ENCODE data around the gene PABPC1L.

PABPC1L gene

DNA sequence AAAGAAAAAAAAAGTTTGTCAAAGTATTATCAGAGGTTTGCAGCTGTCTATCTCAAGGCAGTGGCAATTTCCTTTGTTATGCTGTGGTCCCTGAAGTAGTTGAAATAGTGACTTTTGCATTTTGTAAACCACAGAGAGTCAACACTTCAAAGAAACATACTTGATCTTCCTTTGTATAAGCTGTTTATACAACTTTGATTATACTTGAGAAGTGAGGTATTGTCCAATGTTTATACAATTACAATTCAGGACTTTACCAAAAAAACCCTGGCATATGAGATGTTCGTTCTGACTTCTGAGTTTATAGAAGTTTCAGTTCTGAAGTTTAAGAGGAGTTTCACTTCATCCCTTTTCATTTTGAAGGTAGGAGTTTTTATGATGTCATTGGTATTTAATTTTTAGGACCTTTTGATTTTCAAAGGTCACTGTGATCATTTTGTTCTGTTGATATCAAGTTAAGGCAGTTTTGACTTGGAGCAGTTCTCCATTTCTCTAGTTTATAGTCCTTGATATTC is 60.4 kb downstream of the PABPC1L start:
- DNase-seq: no peak

DNA sequence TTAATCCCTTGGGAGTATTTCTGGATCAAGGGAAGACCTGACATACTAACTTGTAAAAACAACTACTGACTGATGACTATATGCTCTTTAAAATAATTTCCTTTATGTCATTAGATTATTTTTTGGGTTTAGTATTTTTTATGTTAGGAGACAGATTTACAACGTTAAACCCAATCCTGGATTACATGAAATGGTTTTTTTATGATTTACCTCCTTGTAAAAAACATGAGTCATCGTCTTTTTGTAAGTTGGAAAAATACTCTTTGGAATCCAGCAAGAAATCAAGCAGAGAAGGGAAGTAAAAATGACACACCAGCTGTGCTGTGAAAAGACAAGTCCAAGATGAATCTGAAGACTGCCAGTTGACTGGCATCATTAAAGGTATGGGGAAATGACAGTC is 63.2 kb downstream of the PABPC1L start:
- no peak for DNase-seq

DNA sequence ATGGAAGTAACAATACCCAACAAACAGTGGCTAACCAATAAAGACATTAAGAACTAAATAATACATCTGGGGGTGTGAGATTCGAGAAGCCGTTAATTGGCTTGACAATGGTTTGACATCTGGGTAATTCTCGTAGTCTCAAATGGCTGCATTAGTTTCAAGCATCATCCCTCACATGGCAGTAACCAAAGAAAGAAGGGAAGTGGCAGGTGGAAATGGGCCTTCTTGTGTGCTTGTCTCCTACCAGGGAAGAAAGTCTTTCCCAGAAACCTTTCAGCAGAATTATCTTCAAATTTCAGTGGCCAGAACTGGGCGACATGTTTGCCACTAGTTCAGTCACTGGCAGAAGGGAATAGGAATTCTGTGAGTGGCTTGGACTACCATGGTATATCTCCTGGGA is 66.8 kb downstream of the PABPC1L start:
- no peak for DNase-seq

DNA sequence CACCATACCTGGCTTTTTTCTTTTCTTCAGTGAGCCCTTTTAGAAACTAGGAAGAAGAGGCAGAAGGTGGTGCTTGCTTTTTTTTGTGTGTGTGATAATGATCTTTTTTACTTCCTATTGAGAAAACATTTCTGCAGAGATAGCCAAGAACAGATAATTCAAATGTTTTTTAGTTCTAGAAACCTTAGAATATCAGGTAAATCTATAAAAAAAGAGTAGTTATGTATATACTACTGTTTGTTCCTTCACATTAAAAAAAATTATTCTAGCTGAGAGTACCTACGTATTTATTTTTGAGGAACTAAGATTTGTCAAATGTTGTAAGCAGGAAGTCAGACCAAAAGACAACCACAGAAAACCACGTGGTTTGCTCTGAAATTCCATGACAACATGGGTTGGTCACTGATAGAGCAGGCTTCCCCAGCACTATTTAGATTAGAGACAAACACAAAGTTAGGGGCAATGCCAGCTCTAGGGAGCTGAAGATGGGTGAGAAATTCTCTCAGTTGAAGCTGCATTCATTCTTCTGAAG is 69.3 kb downstream of the PABPC1L start:
- no peak for DNase-seq

DNA sequence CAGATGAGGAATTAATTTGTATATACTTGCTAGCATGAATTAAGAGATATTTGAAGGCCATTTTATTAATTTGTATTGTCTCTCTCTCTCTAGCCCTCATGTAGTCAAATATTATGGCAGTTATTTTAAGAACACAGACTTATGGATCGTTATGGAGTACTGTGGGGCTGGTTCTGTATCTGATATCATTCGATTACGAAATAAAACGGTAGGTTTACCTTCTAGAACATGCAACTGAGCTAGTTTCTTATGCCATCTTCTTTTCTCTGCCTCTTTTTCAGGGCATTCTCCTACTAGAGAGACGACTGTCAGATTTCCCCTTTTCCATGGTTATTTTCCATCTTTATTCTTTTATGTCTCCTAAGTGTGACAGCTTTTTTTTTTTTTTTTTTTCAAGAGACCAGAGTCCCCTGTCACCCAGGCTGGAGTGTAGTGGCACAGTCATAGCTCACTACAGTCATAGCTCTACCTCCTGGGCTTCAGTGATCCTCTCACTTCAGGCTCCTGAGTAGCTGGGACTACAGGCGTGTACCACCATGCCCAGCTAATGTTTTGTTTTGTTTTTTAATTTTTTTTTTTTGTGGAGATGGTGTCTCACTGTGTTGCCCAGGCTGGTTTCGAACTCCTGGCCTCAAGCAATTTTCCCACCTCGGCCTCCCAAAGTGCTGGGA is 72.0 kb downstream of the PABPC1L start:
- no peak for DNase-seq

DNA sequence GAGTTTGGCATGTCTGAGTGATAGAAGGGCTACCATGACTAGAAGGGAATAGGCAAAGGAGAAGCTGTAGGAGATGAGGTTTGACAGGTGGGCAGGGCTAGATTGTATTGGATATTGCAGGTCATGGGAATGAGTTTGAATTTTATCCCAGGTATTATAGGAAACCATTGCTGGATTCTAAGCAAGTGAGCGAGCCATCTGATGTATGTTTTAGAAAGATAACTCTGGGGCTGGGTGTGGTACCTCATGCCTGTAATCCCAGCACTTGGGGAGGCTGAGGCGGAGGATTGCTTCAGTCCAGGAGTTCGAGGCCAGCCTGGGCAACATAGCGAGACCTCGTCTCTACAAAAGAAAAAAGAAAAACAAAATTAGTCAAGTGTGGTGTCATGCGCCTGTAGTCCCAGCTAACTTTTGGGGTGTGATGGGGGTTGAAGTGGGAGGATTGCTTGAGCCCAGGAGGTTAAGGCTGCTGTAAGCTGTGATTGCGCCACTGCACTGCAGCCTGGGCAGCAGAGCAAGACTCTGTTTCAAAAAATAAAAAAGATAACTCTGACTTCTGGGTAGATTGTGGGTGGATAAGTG is 73.3 kb downstream of the PABPC1L start:
- DNase-seq: no peak

DNA sequence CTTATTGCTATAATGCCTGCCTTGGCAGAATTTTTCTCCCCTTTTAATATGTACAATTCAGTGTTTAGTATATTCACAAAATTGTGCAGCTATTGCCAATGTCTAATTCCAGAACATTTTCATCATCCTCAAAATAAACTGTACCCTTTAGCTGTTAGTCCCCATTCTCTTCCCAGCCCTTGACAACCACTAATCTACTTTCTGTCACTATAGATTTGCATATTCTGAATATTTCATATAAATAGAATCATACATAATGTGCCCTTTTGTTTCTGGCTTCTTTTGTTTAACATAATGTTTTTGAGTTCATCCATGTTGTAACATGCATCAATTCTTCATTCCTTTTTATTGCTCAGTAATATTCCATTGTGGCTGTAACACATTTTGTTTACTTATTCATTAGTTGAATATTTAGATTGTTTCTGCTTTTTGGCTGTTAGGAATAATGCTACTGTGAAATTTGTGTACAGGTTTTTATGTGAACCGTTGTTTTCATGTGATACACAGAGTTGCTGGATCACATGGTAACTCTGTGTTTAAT is 78.8 kb downstream of the PABPC1L start:
- no peak for DNase-seq

Data from activated CD4-positive, CD25-positive, alpha-beta regulatory T cell treated with anti-CD3 and anti-CD28 coated beads, Interleukin-2, amount 50 U/mL, for 72 hours (primary cell).